Islet of Langerhans (tissue), 1 donor: ENCODE measurements around the gene PRDM16.

Experiments
- FAIRE-seq: peaks from one replicate; lab custom pipeline; 2011; peaks lifted over from hg19 to GRCh38; lab: Jason Lieb, UNC

Gene PRDM16

GRCh38 chr1:3105167-3105863 is 36.3 kb downstream of the PRDM16 start:
- FAIRE-seq, result no peak

- FAIRE-seq, result no peak
These were observed 37.2 kb downstream of the PRDM16 start for GRCh38 chr1:3106216-3106615.

GRCh38 chr1:3107201-3107600 is 38.2 kb downstream of the PRDM16 start:
- no peak for FAIRE-seq

GRCh38 chr1:3109355-3109754 is 40.4 kb downstream of the PRDM16 start:
- no peak for FAIRE-seq

GRCh38 chr1:3111348-3112021 is 42.5 kb downstream of the PRDM16 start:
- FAIRE-seq, result no peak

GRCh38 chr1:3112526-3112925 is 43.5 kb downstream of the PRDM16 start:
- no peak for FAIRE-seq

- no peak for FAIRE-seq
These were observed 44.2 kb downstream of the PRDM16 start for GRCh38 chr1:3113047-3113740.

- FAIRE-seq, result no peak
These were observed 44.7 kb downstream of the PRDM16 start for GRCh38 chr1:3113741-3114056.

- no peak for FAIRE-seq
These were observed 45.2 kb downstream of the PRDM16 start for GRCh38 chr1:3114131-3114744.

GRCh38 chr1:3114846-3115245 is 45.8 kb downstream of the PRDM16 start:
- FAIRE-seq, result no peak

GRCh38 chr1:3115275-3116149 is 46.5 kb downstream of the PRDM16 start:
- FAIRE-seq, result no peak

GRCh38 chr1:3116150-3116510 is 47.1 kb downstream of the PRDM16 start:
- no peak for FAIRE-seq

- FAIRE-seq, result no peak
These were observed 47.6 kb downstream of the PRDM16 start for GRCh38 chr1:3116560-3116959.

GRCh38 chr1:3117879-3118278 is 48.9 kb downstream of the PRDM16 start:
- FAIRE-seq, result no peak

- FAIRE-seq, result no peak
These were observed 50.1 kb downstream of the PRDM16 start for GRCh38 chr1:3119061-3119460.

- FAIRE-seq, result no peak
These were observed 50.7 kb downstream of the PRDM16 start for GRCh38 chr1:3119725-3120124.

- FAIRE-seq, result no peak
These were observed 51.1 kb downstream of the PRDM16 start for GRCh38 chr1:3120140-3120539.

GRCh38 chr1:3120994-3121393 is 52.0 kb downstream of the PRDM16 start:
- no peak for FAIRE-seq

GRCh38 chr1:3121401-3122210 is 52.6 kb downstream of the PRDM16 start:
- no peak for FAIRE-seq

- FAIRE-seq, result no peak
These were observed 53.3 kb downstream of the PRDM16 start for GRCh38 chr1:3122311-3122710.

GRCh38 chr1:3124246-3124645 is 55.2 kb downstream of the PRDM16 start:
- no peak for FAIRE-seq
